Activated CD8-positive, alpha-beta memory T cell treated with anti-CD3 and anti-CD28 coated beads, Interleukin-2, amount 50 U/mL, for 4 hours (primary cell): Measurements from ENCODE around the gene ERFL.

Experiments
- DNase-seq: peaks from one replicate; pipeline ENCODE4 v3.0.0-alpha.2; 2020

The ERFL gene

DNA sequence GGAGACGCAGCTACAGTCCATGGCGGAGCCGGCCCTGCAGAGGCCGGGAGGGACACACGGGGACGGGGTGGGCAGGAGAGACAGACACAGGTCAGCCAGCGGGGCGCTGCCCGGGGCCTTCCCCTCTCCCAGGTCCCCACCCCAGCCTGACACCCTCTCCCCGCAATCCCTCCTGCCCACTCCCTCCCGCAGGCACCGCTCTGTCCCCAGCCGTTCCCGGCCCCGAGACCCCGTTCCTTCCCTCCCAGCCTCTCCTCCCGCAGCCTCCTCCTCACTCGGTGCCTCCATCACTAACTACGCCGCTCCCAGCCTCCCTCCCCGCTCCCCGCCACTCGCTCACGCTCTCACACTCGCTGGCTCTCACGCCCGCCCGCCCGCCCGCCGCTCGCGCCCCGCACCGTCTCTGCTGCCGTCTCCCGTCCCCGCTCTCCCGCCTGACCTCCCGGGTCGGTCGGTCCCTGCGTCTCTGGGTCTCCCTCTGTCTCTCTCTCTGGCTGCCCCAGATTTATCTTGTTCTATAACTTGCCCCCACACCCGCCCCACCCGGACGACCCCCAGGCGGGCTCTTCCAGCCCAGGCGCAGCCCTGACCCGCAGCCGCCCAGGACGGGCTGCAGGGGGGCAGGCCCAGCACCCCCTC is 15.2 kb downstream of the ERFL start:
- DNase-seq, result no peak

GRCh38 chr19:41911889-41912731 is 16.1 kb downstream of the ERFL start:
- DNase-seq, result no peak

GRCh38 chr19:41910992-41911888 is 17.0 kb downstream of the ERFL start:
- DNase-seq, result no peak

GRCh38 chr19:41910240-41910991 is 17.8 kb downstream of the ERFL start:
- no peak for DNase-seq

DNA sequence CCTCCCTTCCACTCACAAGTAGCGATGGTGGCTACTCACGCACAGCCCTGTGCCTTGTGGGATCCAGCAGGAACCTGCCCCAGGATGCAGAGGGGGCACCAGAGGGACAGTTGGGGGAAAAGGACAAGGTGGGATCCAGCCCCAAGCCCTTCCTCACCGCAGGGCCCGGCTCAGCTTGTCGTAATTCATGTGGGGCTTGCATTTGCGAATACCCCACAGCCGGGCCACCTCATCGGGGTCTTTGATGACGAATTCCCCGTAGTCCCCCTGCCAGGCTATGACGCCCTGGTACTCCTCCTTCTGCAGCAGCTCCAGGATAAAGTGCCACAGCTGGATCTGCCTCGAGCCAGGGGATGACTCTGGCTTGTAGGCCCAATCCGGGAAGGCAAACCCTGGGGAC is 18.5 kb downstream of the ERFL start:
- DNase-seq, result no peak

DNA sequence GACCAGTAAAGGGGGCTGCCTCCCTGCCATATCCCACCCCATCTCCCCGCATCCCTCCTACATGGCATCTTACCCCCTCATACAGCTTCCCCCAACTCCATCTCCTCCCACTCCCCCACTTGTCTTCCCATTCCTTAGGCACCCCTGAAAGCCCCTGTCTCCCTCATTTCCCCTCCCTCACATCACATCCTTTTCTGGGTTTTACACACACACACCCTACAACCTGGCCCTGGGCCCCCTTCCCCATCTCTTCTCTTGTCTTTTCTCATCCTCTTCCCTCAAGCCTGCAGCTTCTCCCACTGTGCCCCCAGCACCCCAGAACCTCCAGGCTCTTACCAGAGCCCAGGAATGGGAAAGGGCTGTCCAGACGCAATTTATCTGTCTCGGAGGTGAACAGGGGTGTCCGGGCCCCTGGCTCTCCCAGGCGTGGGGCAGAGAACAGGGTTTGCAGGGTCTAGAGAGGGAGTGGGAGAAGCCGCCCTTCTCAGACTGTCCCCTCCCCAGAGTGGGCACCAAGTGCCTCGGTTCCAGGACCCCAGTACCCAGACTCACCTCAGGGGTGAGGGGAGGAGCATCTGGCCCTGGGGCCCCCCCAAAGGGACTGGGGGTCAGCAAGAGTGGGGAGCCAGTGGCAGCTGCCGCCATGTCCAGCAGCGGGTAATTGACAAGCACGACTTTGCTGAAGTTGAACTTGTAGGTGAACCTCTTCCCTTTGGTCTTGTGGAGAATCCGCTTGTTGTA is 19.4 kb downstream of the ERFL start:
- DNase-seq, result no peak

GRCh38 chr19:41907994-41908615 is 20.1 kb downstream of the ERFL start:
- DNase-seq, result no peak

GRCh38 chr19:41906916-41907680 is 21.2 kb downstream of the ERFL start:
- DNase-seq, result no peak

GRCh38 chr19:41906271-41906670 is 22.0 kb downstream of the ERFL start:
- DNase-seq, result no peak

DNA sequence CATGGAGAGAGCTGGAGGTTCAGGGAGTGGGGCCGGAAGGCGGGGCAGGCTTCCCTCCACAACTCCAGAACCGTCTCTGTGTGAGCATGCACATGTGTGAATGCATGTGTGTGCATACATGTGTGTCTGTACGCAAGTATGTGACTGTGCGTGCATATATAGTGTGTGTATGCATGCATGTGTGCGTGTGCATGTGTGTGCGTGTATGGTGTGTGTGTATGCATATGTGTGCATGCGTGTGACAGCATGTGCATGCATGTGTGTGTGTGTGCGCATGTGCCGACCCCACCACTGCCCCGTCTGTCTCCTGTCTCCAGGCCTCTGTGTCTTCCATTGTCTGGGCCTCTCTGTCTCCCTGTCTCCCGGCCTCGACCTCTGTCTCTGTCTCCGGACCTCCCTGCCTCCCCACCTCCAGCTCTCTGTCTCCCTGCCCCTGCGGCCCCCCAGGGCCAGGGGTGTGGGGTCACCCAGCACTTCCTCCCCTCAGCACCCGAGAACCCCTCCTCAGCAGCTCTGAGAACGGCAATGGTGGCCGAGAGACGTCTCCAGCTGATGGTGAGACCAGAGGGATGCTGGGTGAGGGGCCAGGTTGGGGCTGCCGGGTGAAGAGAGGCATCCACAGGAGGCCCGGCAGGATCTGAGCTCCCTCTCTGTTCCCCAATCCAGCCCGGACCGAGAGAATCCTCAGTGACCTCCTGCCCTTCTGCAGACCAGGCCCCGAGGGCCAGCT is 22.8 kb downstream of the ERFL start:
- no peak for DNase-seq

- DNase-seq, result no peak
Measured at GRCh38 chr19:41904118-41904870, 24.0 kb downstream of the ERFL start.

DNA sequence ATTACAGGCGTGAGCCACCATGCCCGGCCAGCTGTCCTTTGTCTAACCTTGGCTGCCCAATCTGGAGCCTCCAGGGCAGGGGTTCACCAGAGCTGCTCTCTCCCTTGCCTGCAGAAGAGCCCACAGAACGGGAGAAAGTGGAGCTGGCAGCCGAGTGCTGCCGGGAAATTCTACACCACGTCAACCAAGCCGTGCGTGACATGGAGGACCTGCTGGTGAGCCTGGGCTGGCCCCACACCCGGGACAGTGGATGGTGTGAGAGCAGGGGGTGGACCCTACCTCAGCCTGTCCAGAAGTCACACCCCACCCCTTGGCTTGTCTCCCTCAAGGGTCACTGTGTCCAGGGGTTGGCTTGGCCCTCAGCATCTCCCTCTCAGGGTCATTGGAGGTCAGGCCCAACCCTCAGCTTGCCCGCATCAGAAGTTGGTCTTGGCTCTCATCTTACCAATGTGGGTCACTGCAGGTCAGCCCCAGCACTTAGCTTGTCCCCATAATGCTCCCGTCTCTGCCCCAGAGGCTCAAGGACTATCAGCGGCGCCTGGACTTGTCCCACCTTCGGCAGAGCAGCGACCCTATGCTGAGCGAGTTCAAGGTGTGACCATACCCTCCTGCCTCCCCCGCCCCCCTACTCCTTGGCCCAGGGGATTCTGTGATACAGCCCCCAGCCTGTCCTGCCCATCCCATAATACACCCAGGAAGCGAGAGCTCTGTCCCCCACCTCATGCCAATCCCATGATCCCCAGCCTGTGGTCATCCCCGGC is 24.9 kb downstream of the ERFL start:
- DNase-seq, result no peak

GRCh38 chr19:41902594-41902993 is 25.7 kb downstream of the ERFL start:
- no peak for DNase-seq

DNA sequence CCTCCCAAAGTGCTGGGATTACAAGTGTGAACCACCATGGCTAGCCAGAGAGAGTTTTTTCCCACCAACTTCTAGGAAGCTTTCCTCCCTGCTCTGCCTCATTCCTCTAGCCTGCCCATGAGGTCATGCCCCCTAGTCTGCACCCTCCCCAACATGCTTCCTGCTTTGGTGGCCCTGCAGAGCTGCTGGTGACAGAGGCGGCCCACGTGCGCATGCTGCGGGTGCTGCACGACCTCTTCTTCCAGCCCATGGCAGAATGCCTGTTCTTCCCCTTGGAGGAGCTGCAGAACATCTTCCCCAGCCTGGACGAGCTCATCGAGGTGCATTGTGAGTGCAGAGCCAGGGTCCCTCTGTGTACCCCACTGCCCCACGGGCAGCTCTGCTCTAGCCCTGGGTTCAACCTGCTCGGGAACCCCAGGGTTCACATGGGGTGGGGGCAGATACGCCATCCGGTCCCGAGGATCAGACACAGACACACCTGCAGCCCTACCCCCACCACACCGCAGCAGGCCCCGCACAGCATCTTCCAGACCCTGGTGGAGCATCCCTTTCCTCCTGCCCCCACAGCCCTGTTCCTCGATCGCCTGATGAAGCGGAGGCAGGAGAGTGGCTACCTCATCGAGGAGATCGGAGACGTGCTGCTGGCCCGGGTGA is 26.4 kb downstream of the ERFL start:
- DNase-seq, result no peak

GRCh38 chr19:41898235-41898634 is 30.0 kb downstream of the ERFL start:
- DNase-seq, result no peak

DNA sequence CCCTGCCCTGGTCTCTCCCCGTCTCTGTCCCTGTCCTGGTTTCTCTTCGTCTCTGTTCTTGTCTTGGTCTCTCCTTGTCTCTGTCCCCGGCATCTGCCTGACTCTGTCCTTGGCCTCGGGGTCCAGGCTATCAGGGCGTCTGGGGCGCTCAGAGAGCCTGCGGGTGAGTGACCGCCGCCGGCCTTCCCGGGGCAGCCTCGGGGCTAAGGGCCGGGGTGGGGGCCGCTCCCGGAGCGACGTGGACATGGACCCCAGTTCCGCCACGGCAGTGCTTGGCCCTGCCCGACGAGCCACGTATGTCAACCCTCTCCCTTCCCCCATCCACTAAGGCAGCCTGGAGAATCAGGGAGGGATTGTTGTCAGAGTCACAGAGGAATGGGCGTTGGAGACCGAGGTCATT is 30.4 kb downstream of the ERFL start:
- DNase-seq, result no peak

- DNase-seq, result no peak
Measured at GRCh38 chr19:41897181-41897580, 31.1 kb downstream of the ERFL start.

- no peak for DNase-seq
Measured at GRCh38 chr19:41896581-41896942, 31.7 kb downstream of the ERFL start.
